HFF-Myc (cell line): ENCODE measurements around the gene FEM1C.
"Not testable (repeated sequence)": the region's sequence is repeated elsewhere in the genome, so short reads cannot be mapped to it uniquely, and the experiment has no call there.

Source experiments
- DNase-seq: peaks from one replicate; pipeline ENCODE4 v3.0.0-alpha.2; 2011; ENCODE audit warnings: low read depth; ENCODE audit errors: extremely low read depth
- H3K4me3 ChIP-seq: replicated peaks from 2 replicates; pipeline ENCODE4 v1.5.1; 2011; ENCODE audit warnings: low read depth, mild to moderate bottlenecking, control low read depth, low read length
- TF ChIP-seq, protein P1 (sequence below): IDR thresholded peaks from 2 replicates; pipeline ENCODE4 v1.5.1; 2012; ENCODE audit warnings: mild to moderate bottlenecking, low read depth, low read length, control low read depth; ENCODE audit errors: missing control alignments

The FEM1C gene

DNA sequence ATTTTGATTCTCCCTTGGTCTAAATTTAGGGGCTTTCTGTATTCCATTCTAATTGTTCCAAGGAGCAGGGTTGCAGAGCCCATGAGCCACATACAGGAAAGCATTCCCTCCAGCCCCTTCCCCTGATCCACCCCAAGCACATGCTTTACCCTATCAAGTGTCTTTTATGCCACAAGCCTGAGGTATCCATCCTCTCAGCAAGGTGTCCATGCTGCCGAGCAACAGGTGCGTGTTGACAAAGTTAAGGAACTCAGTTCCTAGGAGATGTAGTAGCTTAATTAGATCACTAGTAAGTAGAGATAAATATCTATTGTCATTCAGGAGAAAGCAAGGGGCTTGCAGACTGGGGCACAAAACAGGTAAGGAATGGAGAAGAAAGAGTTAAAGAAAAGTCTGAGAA, 57.8 kb downstream of the FEM1C start:
- TF ChIP-seq, protein P1, sequence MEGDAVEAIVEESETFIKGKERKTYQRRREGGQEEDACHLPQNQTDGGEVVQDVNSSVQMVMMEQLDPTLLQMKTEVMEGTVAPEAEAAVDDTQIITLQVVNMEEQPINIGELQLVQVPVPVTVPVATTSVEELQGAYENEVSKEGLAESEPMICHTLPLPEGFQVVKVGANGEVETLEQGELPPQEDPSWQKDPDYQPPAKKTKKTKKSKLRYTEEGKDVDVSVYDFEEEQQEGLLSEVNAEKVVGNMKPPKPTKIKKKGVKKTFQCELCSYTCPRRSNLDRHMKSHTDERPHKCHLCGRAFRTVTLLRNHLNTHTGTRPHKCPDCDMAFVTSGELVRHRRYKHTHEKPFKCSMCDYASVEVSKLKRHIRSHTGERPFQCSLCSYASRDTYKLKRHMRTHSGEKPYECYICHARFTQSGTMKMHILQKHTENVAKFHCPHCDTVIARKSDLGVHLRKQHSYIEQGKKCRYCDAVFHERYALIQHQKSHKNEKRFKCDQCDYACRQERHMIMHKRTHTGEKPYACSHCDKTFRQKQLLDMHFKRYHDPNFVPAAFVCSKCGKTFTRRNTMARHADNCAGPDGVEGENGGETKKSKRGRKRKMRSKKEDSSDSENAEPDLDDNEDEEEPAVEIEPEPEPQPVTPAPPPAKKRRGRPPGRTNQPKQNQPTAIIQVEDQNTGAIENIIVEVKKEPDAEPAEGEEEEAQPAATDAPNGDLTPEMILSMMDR = no peak
- DNase-seq = no peak
- no peak overlapping the region for H3K4me3 ChIP-seq

DNA sequence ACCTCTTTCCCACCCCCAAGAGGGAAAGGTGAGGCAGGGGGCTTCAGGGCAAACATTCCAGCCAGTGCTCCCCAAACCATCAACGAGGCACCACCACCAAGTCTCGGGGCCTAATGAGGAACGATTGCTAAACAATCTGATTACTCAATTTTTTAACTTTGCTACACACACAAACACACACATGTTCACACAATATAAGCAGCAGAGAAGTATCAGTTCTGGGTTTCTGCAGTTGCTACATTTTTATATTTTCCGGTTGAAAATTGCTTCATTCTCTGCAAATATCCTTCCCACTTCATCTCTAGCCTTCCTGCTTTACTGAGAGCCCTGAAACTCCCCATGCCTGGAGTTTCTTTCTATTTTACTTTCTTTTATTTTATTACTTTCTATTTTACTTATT, 60.2 kb downstream of the FEM1C start:
- TF ChIP-seq, protein P1 = no peak
- H3K4me3 ChIP-seq = no peak overlapping the region
- DNase-seq = no peak

DNA sequence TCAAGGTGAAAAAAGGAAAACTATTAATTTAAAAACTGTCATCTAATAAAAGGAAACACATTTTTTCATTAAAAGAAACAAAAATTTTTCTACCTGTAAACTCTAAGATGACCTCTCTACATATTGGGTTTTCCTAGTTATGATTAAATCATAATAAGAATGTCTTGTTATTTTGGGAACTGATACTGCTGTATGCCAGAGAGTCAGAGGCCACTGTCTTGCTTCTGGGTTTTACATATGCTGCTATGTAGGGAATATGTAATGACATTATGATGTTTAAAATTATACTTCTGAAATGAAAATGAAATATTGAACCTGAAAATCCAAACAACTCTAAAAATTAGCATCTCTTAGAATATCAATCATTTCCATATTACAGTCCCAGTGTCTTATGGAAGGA, 63.7 kb downstream of the FEM1C start:
- H3K4me3 ChIP-seq = no peak overlapping the region
- no peak for DNase-seq
- TF ChIP-seq, protein P1 = no peak

DNA sequence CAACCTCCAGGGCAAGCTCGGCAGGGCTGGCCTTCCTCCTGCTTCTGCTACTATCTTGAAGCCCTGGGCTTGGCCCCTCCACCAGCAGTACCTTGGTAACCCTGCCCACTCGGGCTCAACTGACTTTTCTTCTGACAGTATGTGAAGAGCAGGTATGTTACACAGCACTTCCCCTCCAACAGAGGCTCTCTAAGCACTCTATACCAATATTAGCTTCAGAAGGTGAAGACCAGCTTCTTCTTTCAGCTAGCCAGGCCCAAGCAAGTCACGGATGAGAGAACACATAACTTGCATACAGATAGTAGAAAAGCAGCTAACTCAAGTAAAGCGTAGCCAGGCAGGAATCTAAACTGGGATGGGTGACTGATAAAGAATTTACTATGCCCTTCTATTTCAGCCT, 64.3 kb downstream of the FEM1C start:
- no peak for DNase-seq
- H3K4me3 ChIP-seq = no peak overlapping the region
- TF ChIP-seq, protein P1 = no peak

DNA sequence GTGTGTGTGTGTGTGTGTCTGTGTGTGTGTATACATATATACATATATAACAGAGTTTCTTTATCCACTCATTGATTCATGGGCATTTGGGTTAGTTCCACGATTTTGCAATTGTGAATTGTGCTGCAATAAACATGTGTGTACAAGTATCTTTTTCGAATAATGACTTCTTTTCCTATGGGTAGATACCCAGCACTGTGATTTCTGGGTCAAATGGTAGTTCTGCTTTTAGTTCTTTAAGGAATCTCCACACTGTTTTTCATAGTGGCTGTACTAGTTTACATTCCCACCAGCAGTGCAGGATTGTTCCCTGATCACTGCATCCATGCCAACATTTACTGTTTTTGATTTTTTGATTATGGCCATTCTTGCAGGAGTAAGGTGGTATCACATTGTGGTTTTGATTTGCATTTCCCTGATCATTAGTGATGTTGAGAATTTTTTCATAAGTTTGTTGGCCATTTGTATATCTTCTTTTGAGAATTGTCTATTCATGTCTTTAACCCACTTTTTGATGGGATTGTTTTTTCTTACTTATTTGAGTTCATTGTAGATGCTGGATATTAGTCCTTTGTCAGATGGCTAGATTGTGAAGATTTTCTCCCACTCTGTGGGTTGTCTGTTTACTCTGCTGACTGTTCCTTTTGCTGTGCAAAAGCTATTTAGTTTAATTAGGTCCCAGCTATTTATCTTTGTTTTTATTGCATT, 65.3 kb downstream of the FEM1C start:
- not testable (repeated sequence) for DNase-seq, H3K4me3 ChIP-seq

DNA sequence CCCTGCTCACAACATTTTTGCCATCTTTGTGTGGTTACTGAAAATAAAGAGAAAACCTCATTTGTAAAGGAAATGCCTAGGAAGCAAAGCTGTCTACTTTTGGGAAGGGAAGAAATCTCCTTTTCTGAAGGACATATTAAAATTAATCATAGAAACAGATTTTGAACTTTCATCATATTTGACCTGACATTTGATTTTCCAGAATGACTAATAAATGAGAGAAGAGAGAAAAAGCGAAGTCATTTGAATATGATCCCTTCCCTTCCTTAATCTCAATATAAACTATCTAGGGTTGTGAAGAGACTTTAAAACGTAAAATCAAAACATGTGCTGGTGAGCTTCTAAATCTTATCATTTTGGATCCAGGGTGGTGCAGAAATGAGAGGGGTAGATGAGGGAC, 66.3 kb downstream of the FEM1C start:
- DNase-seq = no peak
- TF ChIP-seq, protein P1 = no peak
- H3K4me3 ChIP-seq = no peak overlapping the region

DNA sequence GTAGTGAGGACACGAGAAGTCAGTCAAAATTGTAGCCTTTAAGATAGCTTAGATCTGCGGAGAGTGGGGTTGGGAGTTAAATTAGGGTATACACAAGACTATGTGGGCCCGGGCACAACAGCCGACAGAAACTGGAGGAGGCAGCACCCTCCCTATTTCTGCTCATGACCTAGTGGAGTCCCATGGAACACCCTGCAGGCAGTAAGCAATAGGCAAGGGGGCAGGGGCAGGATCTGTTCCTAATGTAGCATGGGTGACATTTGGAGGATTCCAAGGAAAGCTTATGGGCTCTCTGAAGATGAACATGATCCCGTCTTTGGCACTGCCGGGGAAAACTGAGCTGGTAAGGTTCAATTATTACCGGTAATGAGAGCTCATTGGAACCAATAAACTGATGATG, 67.0 kb downstream of the FEM1C start:
- TF ChIP-seq, protein P1 = no peak
- no peak for DNase-seq
- H3K4me3 ChIP-seq = no peak overlapping the region
